HG03354 (cell line): ENCODE data around the gene REC8.

Experiments used
- ATAC-seq: cut with Tn5 transposase; IDR thresholded peaks from one replicate; pipeline ENCODE4 v1.9.1; 2021; ENCODE audit warnings: mild to moderate bottlenecking; ENCODE audit not compliant: unreplicated experiment, poor library complexity, severe bottlenecking

REC8 gene

GRCh38 chr14:24179961-24180796 lies 8.3 kb downstream of the REC8 start:
- ATAC-seq: no peak

- no peak for ATAC-seq
Observed at GRCh38 chr14:24181371-24182077, 9.6 kb downstream of the REC8 start.

DNA sequence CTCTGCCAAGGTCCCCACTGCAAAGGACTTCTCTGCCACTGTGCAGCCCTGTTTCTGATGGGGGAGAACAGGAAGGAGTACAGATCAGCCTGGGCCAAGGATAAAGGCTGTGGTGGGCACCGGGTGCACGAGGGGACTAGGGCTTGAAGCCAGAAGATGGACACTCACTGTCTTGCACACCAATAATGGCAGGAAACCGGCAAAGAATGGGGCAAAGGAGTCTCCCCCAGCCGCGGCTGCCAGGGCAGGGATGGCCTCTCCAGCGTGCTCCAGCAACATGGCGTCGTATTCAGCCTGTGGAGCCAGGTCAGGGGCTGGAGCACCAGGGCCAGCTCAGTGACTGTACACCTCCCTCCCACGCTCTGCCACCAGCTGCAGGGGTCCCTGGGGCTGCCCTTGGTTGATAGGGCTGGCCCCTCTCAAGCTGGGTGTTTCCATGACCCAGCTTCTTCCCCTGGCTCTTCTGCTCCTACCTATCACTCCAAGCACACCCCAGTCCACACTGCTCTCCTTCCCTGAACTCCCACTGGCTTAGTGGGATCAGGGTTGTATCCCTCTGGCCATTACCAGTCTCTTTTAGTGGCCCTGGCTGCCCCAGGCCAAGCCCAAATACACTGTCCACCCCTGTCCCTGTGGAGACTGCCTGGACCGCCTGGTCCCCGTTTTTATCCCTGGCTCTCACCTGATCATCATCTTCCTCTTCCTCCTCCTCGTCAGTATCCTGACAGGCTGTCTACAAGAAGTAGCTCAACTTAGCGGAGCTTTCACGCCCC lies 10.4 kb downstream of the REC8 start:
- no peak for ATAC-seq

- no peak for ATAC-seq
Observed at GRCh38 chr14:24183014-24183481, 11.2 kb downstream of the REC8 start.

GRCh38 chr14:24184104-24184970 lies 12.5 kb downstream of the REC8 start:
- no peak for ATAC-seq

DNA sequence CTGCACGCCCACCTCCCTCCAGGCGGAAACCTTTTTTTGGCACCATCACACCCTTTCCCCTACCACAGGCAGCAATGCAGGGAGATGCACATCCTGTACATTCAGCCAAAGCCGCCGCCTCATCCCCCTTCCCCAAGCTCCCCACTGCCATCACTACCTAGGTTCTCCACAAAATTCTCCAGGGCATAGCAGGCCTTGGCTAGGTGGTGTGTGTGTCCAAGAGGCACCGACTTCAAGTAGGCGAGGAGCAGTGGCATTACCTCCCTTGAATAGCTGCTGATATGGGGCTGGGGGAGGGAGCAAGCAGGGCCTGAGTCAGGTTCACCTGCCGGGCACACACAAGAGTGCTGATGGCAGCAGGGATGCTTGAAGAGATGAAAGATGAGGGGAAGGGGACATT lies 13.1 kb downstream of the REC8 start:
- ATAC-seq: no peak

- no peak for ATAC-seq
Observed at GRCh38 chr14:24185741-24186140, 13.9 kb downstream of the REC8 start.

- no peak for ATAC-seq
Observed at GRCh38 chr14:24186831-24187538, 15.1 kb downstream of the REC8 start.

DNA sequence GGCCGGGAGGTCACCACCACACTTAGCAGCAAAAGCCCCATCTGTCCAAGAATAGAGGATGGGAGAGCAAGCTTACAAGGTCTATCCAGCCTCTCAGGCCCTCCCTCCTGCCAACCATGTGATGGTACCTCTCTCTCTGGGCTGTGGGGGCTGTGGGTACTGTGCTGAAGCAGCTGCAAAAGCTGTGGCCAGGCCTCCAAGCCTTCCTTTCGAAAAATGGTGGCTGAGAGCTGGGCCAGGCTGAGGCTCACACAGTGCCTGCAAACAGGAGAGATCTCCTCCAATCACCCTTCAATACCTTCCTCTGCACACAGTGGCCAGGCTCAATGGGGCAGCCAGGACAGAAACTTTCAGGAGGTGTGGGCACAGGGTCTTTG lies 15.6 kb downstream of the REC8 start:
- ATAC-seq: no peak

DNA sequence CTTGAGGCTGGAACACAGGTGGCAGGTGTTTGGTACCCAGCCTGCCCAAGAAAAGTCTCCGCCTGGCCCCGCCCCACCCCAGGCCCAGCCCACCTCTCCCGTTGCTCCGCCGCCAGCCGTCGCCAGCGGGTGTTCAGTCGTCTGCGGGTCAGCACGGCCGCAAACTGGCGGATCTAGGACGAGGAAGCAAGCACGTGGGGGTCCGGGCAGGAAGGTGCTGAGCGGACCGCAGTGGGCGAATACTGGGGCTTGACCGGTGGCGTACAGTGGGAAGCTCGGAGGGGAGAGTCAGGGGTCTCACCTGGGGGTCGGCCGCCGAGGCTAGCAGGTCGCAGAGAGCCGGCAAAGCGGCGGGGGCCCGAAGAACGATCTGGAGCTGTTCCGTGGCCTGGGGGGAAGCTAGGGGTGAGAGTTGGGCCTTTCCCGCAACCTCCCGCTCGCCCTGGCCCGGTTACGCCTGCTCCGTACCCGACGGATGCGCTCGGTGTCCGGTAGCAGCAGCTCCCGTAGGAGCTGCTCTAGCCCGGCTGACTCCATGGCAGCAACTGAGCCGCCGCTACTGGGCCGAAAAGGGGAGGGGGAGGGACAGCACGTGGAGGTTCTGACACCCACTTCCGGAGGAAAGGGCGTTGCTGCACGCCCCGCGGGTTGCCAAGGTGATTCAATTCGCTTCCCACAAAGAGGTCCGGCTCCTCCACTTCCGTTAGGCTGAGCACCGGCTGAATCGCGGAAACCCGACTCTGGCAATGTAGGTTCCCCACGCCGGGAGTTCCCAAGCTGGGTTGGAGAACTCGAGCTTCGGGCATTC lies 16.6 kb downstream of the REC8 start, which contains the start of gene IPO4:
Gene IPO4, minus strand, starts transcription at position 566 of the 808 bp plus-strand sequence. Its CDS starts 29 bp downstream, at position 537.
- ATAC-seq: peak; percentile 91

- ATAC-seq: no peak
Observed at GRCh38 chr14:24189059-24189375, 17.1 kb downstream of the REC8 start.

- ATAC-seq: no peak
Observed at GRCh38 chr14:24189460-24189859, 17.6 kb downstream of the REC8 start.

DNA sequence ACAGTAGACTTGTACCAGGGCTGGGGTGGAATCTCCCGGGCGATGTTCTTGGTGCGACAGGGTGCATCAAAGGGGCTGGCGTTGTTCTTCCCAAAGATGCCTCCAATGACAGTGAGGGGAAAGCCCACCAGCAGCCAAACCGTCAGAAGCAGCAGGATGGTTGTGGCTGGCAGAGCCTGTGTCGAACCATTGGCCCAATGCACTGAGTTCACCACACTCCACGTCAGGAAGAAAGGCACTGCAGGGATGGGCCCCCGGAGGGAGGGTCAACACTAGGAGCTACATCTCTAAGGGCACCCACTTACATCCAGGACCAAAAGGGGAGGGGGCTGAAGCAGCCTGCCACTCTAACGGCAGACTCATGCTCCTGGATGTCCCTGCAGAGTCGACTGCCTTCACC lies 18.5 kb downstream of the REC8 start:
- no peak for ATAC-seq

DNA sequence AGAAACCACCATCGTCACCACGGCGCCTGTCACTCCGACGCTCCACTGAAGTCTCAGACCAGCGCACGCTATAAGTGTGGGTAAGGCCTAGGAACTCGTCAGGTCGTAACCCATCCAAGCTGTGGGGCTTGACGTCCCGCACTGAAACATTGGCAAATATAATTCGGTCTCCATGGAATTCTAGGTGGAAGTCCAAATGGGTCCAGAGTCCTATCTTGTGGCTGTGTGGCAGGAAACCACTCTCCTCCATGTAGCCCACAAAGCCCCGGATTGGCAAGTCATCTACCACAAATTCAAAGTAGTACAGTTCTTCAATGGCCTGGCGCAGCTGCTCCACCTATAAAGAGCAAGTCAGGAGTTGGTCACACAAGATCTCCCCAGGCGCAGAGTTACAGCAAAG lies 21.1 kb downstream of the REC8 start:
- ATAC-seq: no peak

- ATAC-seq: no peak
Observed at GRCh38 chr14:24194186-24194872, 22.4 kb downstream of the REC8 start.

DNA sequence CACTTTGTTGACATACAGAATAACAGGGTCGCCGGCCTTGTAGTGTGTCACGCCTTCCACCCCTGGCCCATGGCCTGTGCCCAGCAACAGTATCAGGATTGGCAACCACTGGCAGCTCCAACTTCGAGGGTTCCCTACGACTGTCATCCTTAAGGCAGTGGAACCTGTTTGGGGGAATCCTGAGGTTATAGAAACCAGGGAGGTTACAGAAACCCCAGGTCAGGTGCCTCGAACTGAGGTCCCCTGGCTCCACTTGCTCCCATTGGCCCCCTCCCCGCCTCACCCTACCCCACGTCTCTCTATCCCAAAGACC lies 22.9 kb downstream of the REC8 start:
- no peak for ATAC-seq

GRCh38 chr14:24195186-24196070 lies 23.5 kb downstream of the REC8 start, which contains the start of gene TM9SF1:
TM9SF1 (minus strand) TSS chr14:24195441; CDS start chr14:24195019, 422 bp downstream.
- ATAC-seq: peak; percentile 89
